Measurements from ENCODE around the gene SRGN. TPM values are rescaled to one million over a fixed set of nuclear protein-coding genes. Genes with fewer than 3 reads are reported as not detected.

The SRGN gene
- total RNA-seq, 1 donor from 2014 or later: not detected

GRCh38 chr10:69073736-69074364, 14.1 kb upstream of the SRGN start:
- Histone ChIP-seq H3K79me2 (ENCODE audit: low read depth) (no peaks in the 10 kb centered on the region), H3K9me3 (ENCODE audit: low read depth) (no peaks in the 10 kb centered on the region), H4K20me1 (ENCODE audit: low read depth) (no peaks in the 10 kb centered on the region), H3K4me2 (no peak overlapping the region), H3K4me3 (no peak overlapping the region), H3K36me3 (no peaks in the 10 kb centered on the region), H3K4me1 (no peaks in the 10 kb centered on the region), H3K9ac (no peak overlapping the region), H3F3A (ENCODE audit: low read depth) (no peaks in the 10 kb centered on the region), H3K27me3 (no peaks in the 10 kb centered on the region), H3K27ac (no peak overlapping the region), H2AFZ (replicated peaks) (no peak overlapping the region)
- Mint-ChIP-seq H3K27me3 (ENCODE audit: insufficient read depth, low read depth) (peaks cover 4% of the 10 kb centered on the region), H3K36me3 (no peaks in the 10 kb centered on the region), H3K4me3 (no peak overlapping the region), H3K27ac (no peak overlapping the region), H3K4me1 (no peaks in the 10 kb centered on the region), H3K9me3 (no peaks in the 10 kb centered on the region)
- no peak for DNase-seq (ENCODE audit: low spot score)
- TF ChIP-seq EZH2phosphoT487 (IDR thresholded peaks at IDR 0.05) (no peak), EZH2 (IDR thresholded peaks at IDR 0.05) (no peak)
- TF ChIP-seq, protein P1, sequence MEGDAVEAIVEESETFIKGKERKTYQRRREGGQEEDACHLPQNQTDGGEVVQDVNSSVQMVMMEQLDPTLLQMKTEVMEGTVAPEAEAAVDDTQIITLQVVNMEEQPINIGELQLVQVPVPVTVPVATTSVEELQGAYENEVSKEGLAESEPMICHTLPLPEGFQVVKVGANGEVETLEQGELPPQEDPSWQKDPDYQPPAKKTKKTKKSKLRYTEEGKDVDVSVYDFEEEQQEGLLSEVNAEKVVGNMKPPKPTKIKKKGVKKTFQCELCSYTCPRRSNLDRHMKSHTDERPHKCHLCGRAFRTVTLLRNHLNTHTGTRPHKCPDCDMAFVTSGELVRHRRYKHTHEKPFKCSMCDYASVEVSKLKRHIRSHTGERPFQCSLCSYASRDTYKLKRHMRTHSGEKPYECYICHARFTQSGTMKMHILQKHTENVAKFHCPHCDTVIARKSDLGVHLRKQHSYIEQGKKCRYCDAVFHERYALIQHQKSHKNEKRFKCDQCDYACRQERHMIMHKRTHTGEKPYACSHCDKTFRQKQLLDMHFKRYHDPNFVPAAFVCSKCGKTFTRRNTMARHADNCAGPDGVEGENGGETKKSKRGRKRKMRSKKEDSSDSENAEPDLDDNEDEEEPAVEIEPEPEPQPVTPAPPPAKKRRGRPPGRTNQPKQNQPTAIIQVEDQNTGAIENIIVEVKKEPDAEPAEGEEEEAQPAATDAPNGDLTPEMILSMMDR (IDR thresholded peaks at IDR 0.05): no peak

- Histone ChIP-seq H3K79me2 (ENCODE audit: low read depth) (no peaks in the 10 kb centered on the region), H3K9ac (no peak overlapping the region), H3K27me3 (no peaks in the 10 kb centered on the region), H3K9me3 (ENCODE audit: low read depth) (no peaks in the 10 kb centered on the region), H3K4me1 (no peaks in the 10 kb centered on the region), H3K4me2 (no peak overlapping the region), H3K27ac (no peak overlapping the region), H4K20me1 (ENCODE audit: low read depth) (no peaks in the 10 kb centered on the region), H3K36me3 (no peaks in the 10 kb centered on the region), H3F3A (ENCODE audit: low read depth) (no peaks in the 10 kb centered on the region), H3K4me3 (no peak overlapping the region), H2AFZ (replicated peaks) (no peak overlapping the region)
- TF ChIP-seq EZH2phosphoT487 (IDR thresholded peaks at IDR 0.05): no peak
- TF ChIP-seq EZH2 (IDR thresholded peaks at IDR 0.05): no peak
- Mint-ChIP-seq H3K27ac (no peak overlapping the region), H3K4me1 (no peaks in the 10 kb centered on the region), H3K9me3 (no peaks in the 10 kb centered on the region), H3K4me3 (no peak overlapping the region), H3K36me3 (no peaks in the 10 kb centered on the region), H3K27me3 (ENCODE audit: insufficient read depth, low read depth) (peaks cover 4% of the 10 kb centered on the region)
- no peak for DNase-seq (ENCODE audit: low spot score)
These were observed 13.4 kb upstream of the SRGN start for GRCh38 chr10:69074532-69074931.

DNA sequence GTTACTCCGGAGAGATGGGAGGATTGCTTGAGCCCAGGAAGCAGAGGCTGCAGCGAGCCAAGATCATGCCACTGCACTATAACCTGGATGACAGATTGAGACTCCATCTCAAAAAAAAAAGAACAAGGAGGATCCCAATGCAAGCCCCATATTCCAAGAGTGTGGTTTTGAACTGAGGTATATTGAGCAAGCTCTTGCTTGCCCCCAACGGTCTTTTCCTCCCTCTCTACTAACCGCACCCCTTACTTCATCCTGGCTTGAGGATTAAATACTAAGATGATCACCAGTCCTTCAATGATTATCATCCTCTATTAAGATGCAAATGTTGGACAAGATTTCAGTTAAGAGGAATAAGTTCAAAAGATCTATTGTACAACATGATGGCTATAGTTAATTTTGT, 12.5 kb upstream of the SRGN start:
- Mint-ChIP-seq H3K4me3 (no peak overlapping the region), H3K27ac (no peak overlapping the region), H3K4me1 (no peaks in the 10 kb centered on the region), H3K9me3 (no peaks in the 10 kb centered on the region), H3K36me3 (no peaks in the 10 kb centered on the region), H3K27me3 (ENCODE audit: insufficient read depth, low read depth) (peaks cover 4% of the 10 kb centered on the region)
- TF ChIP-seq EZH2phosphoT487 (IDR thresholded peaks at IDR 0.05): no peak
- TF ChIP-seq EZH2 (IDR thresholded peaks at IDR 0.05): no peak
- TF ChIP-seq, protein P1 (IDR thresholded peaks at IDR 0.05): no peak
- H3K79me2 ChIP-seq (ENCODE audit: low read depth): no peaks in the 10 kb centered on the region
- no peaks in the 10 kb centered on the region for H3K9me3 ChIP-seq (ENCODE audit: low read depth)
- H3K27me3 ChIP-seq: no peaks in the 10 kb centered on the region
- H3K36me3 ChIP-seq: no peaks in the 10 kb centered on the region
- H3K4me2 ChIP-seq: no peak overlapping the region
- H4K20me1 ChIP-seq (ENCODE audit: low read depth): no peaks in the 10 kb centered on the region
- no peaks in the 10 kb centered on the region for H3K4me1 ChIP-seq
- no peak overlapping the region for H3K27ac ChIP-seq
- H3K9ac ChIP-seq: no peak overlapping the region
- DNase-seq (ENCODE audit: low spot score): no peak
- no peak overlapping the region for H2AFZ ChIP-seq (replicated peaks)
- H3F3A ChIP-seq (ENCODE audit: low read depth): no peaks in the 10 kb centered on the region
- H3K4me3 ChIP-seq: no peak overlapping the region

- H3K27ac ChIP-seq: no peak overlapping the region
- no peaks in the 10 kb centered on the region for H3K79me2 ChIP-seq (ENCODE audit: low read depth)
- H3K27me3 Mint-ChIP-seq (ENCODE audit: insufficient read depth, low read depth): no peaks in the 10 kb centered on the region
- no peak for TF ChIP-seq EZH2 (IDR thresholded peaks at IDR 0.05)
- TF ChIP-seq, protein P1 (IDR thresholded peaks at IDR 0.05): no peak
- no peak for TF ChIP-seq EZH2phosphoT487 (IDR thresholded peaks at IDR 0.05)
- no peak overlapping the region for H3K4me3 ChIP-seq
- H3K9me3 Mint-ChIP-seq: no peaks in the 10 kb centered on the region
- no peaks in the 10 kb centered on the region for H3K4me1 Mint-ChIP-seq
- H3K9me3 ChIP-seq (ENCODE audit: low read depth): no peaks in the 10 kb centered on the region
- DNase-seq (ENCODE audit: low spot score): no peak
- H4K20me1 ChIP-seq (ENCODE audit: low read depth): no peaks in the 10 kb centered on the region
- H3K27ac Mint-ChIP-seq: no peak overlapping the region
- H3F3A ChIP-seq (ENCODE audit: low read depth): no peaks in the 10 kb centered on the region
- H3K4me1 ChIP-seq: no peaks in the 10 kb centered on the region
- no peak overlapping the region for H3K4me3 Mint-ChIP-seq
- no peak overlapping the region for H3K9ac ChIP-seq
- H3K36me3 ChIP-seq: no peaks in the 10 kb centered on the region
- no peak overlapping the region for H2AFZ ChIP-seq (replicated peaks)
- H3K36me3 Mint-ChIP-seq: no peaks in the 10 kb centered on the region
- no peaks in the 10 kb centered on the region for H3K27me3 ChIP-seq
- no peak overlapping the region for H3K4me2 ChIP-seq
These were observed 9.6 kb upstream of the SRGN start for GRCh38 chr10:69078311-69078710.

Measured in neural progenitor cell (in vitro differentiated cells).